WTC11 (cell line): ENCODE data around the gene RPTOR. TPM values are rescaled to one million over a fixed set of nuclear protein-coding genes. Genes with fewer than 3 reads are reported as not detected.
A peak's percentile ranks its signal among the peaks of the same experiment; 100 is the strongest.

Source experiments
- ATAC-seq: fragments of 200-7000 bp; cut with Tn5 transposase; 2 replicates; pipeline ENCODE4 v1.10.0; 2021; ENCODE audit warnings: mild to moderate bottlenecking, moderate library complexity
- CTCF ChIA-PET: fragments of 300-600 bp; sonication (Branson Sonifier 250); formaldehyde crosslinking; loops from one replicate; lab custom pipeline; 2021; ENCODE audit warnings: antibody characterized with exemption; lab: Charles Lee
- POLR2A ChIA-PET: fragments of 350-600 bp; sonication (Branson Sonifier 250); formaldehyde crosslinking; loops from one replicate; lab custom pipeline; 2021; ENCODE audit warnings: antibody characterized with exemption; lab: Charles Lee
- DNase-seq: peaks from one replicate; pipeline ENCODE4 v3.0.0; 2021; ENCODE audit warnings: low spot score
- H3K27ac Mint-ChIP-seq: 2 replicates; pipeline ENCODE4 v1.8.0; 2021; ENCODE audit warnings: mixed read lengths
- H3K27me3 Mint-ChIP-seq: 2 replicates; pipeline ENCODE4 v1.8.0; 2021; ENCODE audit warnings: low read depth, mild to moderate bottlenecking, moderate library complexity, mixed read lengths
- H3K36me3 Mint-ChIP-seq: 2 replicates; pipeline ENCODE4 v1.8.0; 2021; ENCODE audit warnings: mixed read lengths
- H3K4me1 Mint-ChIP-seq: 2 replicates; pipeline ENCODE4 v1.8.0; 2022; ENCODE audit warnings: mixed read lengths
- H3K4me3 Mint-ChIP-seq: 2 replicates; pipeline ENCODE4 v1.8.0; 2021; ENCODE audit warnings: mild to moderate bottlenecking, moderate library complexity, mixed read lengths
- H3K9me3 Mint-ChIP-seq: 2 replicates; pipeline ENCODE4 v1.8.0; 2021; ENCODE audit warnings: mixed read lengths
- CREB1 ChIP-seq: sonication (generic); formaldehyde crosslinking; IDR thresholded peaks from 2 replicates; pipeline ENCODE4 v1.8.0; 2023; ENCODE audit warnings: mild to moderate bottlenecking, missing genetic modification reagents
- FOXJ3 ChIP-seq: sonication (generic); formaldehyde crosslinking; IDR thresholded peaks from 2 replicates; pipeline ENCODE4 v1.9.0; 2021; ENCODE audit warnings: missing genetic modification reagents, mild to moderate bottlenecking, borderline replicate concordance
- GABPB1 ChIP-seq: sonication (generic); formaldehyde crosslinking; IDR thresholded peaks from 2 replicates; pipeline ENCODE4 v1.8.1; 2023; ENCODE audit warnings: mild to moderate bottlenecking, missing genetic modification reagents
- NFE2L1 ChIP-seq: sonication (generic); formaldehyde crosslinking; IDR thresholded peaks from 2 replicates; pipeline ENCODE4 v1.8.1; 2023; ENCODE audit warnings: missing genetic modification reagents
- NR3C1 ChIP-seq: sonication (generic); formaldehyde crosslinking; conservative IDR thresholded peaks from 2 replicates; pipeline ENCODE4 v1.8.1; 2023; ENCODE audit warnings: low read depth, mild to moderate bottlenecking, missing genetic modification reagents
- TCF7 ChIP-seq: sonication (generic); formaldehyde crosslinking; IDR thresholded peaks from 2 replicates; pipeline ENCODE4 v1.8.0; 2022; ENCODE audit warnings: mild to moderate bottlenecking, low read depth, missing genetic modification reagents, moderate library complexity
- ZNF263 ChIP-seq: sonication (generic); formaldehyde crosslinking; IDR thresholded peaks from 2 replicates; pipeline ENCODE4 v1.8.1; 2022; ENCODE audit warnings: low read depth, mild to moderate bottlenecking, moderate library complexity, missing genetic modification reagents
- total RNA-seq: library from RNA; stranded (reverse); gene quantifications from 3 replicates; pipeline ENCODE4 v1.2.3, GENCODE V29; 2021
- TF ChIP-seq, protein P1 (sequence below): fragments of 250-450 bp; sonication (Bioruptor Pico); IDR thresholded peaks from 2 replicates; pipeline ENCODE4 v1.9.0; 2021; ENCODE audit warnings: moderate library complexity, mild to moderate bottlenecking, inconsistent platforms, borderline replicate concordance
- TF ChIP-seq, protein P2 (sequence below): sonication (generic); formaldehyde crosslinking; IDR thresholded peaks from 2 replicates; pipeline ENCODE4 v1.8.1; 2022; ENCODE audit warnings: low read depth, mild to moderate bottlenecking, moderate library complexity, missing genetic modification reagents, borderline replicate concordance
- TF ChIP-seq, protein P3 (sequence below): sonication (generic); formaldehyde crosslinking; IDR thresholded peaks from 2 replicates; pipeline ENCODE4 v1.8.0; 2023; ENCODE audit warnings: mild to moderate bottlenecking, missing genetic modification reagents
- TF ChIP-seq, protein P4 (sequence below): fragments of 250-450 bp; sonication (Bioruptor Pico); IDR thresholded peaks from 2 replicates; pipeline ENCODE4 v1.9.0; 2021; ENCODE audit warnings: mild to moderate bottlenecking
- TF ChIP-seq, protein P5 (sequence below): fragments of 200-600 bp; IDR thresholded peaks from 2 replicates; pipeline ENCODE4 v1.8.0; 2022; ENCODE audit warnings: antibody characterized with exemption
- TF ChIP-seq, protein P6 (sequence below): sonication (generic); formaldehyde crosslinking; IDR thresholded peaks from 2 replicates; pipeline ENCODE4 v1.8.1; 2023; ENCODE audit warnings: mild to moderate bottlenecking, missing genetic modification reagents
- TF ChIP-seq, protein P7 (sequence below): sonication (generic); formaldehyde crosslinking; conservative IDR thresholded peaks from 2 replicates; pipeline ENCODE4 v1.8.1; 2023; ENCODE audit warnings: mild to moderate bottlenecking, low read depth, missing genetic modification reagents, moderate library complexity
- TF ChIP-seq, protein P8 (sequence below): sonication (generic); formaldehyde crosslinking; IDR thresholded peaks from 2 replicates; pipeline ENCODE4 v1.8.0; 2022; ENCODE audit warnings: mild to moderate bottlenecking, missing genetic modification reagents

RPTOR gene
- total RNA-seq, 1 experiment from 2014 or later = 41.0 TPM

DNA sequence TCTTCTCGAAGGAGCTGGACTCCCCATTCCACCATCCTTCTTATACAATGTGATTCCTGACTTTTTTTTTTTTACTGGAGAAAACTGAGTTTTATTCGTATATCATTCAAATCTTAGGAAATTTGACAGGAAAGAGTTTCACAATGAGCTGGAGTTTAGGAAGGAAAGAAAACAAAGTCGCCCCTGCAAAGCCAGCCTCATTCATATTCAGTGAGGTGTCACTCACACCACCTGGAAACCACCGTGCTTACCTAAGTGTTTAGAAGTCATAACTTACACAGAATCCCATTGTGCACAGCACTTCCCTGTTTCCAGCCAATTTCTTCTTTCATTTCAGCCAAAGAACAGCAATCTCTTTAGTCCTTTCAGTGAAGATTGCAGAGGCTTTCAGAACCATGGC lies 356.7 kb downstream of the RPTOR start:
- ChIA-PET POLR2A (no interaction called here), CTCF (interaction anchor here (1.3 kb wide), 1 partner anchor 35 kb away, joined by 4 read pairs; no protein-coding TSS in a partner anchor)
- TF ChIP-seq NFE2L1 (CRISPR knock-in tag) = no peak
- no peak for TF ChIP-seq NR3C1 (CRISPR knock-in tag)
- no peak for TF ChIP-seq TCF7 (CRISPR knock-in tag)
- TF ChIP-seq FOXJ3 (CRISPR knock-in tag) = no peak
- TF ChIP-seq, protein P1, sequence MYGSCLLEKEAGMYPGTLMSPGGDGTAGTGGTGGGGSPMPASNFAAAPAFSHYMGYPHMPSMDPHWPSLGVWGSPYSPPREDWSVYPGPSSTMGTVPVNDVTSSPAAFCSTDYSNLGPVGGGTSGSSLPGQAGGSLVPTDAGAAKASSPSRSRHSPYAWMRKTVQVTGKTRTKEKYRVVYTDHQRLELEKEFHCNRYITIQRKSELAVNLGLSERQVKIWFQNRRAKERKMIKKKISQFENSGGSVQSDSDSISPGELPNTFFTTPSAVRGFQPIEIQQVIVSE (CRISPR knock-in tag) = no peak
- TF ChIP-seq, protein P2, sequence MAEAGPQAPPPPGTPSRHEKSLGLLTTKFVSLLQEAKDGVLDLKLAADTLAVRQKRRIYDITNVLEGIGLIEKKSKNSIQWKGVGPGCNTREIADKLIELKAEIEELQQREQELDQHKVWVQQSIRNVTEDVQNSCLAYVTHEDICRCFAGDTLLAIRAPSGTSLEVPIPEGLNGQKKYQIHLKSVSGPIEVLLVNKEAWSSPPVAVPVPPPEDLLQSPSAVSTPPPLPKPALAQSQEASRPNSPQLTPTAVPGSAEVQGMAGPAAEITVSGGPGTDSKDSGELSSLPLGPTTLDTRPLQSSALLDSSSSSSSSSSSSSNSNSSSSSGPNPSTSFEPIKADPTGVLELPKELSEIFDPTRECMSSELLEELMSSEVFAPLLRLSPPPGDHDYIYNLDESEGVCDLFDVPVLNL (CRISPR knock-in tag) = no peak
- no peak for TF ChIP-seq ZNF263 (CRISPR knock-in tag)
- TF ChIP-seq, protein P3, sequence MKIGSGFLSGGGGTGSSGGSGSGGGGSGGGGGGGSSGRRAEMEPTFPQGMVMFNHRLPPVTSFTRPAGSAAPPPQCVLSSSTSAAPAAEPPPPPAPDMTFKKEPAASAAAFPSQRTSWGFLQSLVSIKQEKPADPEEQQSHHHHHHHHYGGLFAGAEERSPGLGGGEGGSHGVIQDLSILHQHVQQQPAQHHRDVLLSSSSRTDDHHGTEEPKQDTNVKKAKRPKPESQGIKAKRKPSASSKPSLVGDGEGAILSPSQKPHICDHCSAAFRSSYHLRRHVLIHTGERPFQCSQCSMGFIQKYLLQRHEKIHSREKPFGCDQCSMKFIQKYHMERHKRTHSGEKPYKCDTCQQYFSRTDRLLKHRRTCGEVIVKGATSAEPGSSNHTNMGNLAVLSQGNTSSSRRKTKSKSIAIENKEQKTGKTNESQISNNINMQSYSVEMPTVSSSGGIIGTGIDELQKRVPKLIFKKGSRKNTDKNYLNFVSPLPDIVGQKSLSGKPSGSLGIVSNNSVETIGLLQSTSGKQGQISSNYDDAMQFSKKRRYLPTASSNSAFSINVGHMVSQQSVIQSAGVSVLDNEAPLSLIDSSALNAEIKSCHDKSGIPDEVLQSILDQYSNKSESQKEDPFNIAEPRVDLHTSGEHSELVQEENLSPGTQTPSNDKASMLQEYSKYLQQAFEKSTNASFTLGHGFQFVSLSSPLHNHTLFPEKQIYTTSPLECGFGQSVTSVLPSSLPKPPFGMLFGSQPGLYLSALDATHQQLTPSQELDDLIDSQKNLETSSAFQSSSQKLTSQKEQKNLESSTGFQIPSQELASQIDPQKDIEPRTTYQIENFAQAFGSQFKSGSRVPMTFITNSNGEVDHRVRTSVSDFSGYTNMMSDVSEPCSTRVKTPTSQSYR (CRISPR knock-in tag) = no peak
- TF ChIP-seq GABPB1 (CRISPR knock-in tag) = no peak
- TF ChIP-seq, protein P4, sequence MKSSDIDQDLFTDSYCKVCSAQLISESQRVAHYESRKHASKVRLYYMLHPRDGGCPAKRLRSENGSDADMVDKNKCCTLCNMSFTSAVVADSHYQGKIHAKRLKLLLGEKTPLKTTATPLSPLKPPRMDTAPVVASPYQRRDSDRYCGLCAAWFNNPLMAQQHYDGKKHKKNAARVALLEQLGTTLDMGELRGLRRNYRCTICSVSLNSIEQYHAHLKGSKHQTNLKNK = no peak
- DNase-seq = no peak
- Mint-ChIP-seq H3K27me3 (no peaks in the 10 kb centered on the region), H3K4me1 (no peaks in the 10 kb centered on the region), H3K4me3 (no peak overlapping the region), H3K27ac (no peak overlapping the region), H3K9me3 (no peaks in the 10 kb centered on the region), H3K36me3 (0 out of 2 replicates have a peak, but pooled peaks cover 4% of the 10 kb centered on the region)
- no peak for ATAC-seq

DNA sequence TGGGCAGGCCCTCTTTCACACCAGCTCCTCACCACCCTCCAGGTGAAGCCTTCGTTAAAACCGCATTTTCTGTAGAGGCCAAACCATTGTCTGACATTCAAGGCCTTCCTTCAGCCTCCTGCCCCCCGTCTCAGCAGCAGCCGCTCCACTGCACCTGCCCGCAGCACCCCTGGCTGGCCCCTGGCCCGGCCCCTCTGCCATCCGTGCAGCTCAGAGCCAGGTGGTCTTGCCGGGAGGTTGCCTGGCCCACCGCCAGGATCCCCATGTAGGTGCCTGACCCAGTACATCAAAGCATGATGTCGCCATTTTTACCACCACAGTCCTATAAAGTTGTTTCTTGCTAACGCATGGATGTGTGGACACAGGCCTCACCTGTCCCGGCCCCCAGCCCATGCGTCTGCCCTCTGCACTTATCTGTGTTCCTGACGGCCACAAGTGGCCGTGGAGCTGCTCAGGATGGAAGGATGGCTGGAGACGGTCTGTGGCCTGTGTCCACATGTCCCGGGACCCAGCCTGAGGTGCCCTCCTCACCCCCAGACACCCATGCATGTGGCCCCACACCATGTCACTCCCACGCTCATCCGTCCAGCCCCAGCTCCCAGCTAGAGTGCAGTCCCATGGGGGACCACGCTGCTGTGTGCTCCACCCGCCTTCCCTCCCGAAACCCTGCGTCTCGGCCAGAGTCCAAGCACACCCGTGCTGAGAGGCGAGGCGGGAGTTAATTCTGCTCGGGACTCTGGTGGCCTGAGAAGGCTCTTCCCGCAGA lies 357.7 kb downstream of the RPTOR start:
- Mint-ChIP-seq H3K4me3 (no peak overlapping the region), H3K36me3 (0 out of 2 replicates have a peak, but pooled peaks cover 4% of the 10 kb centered on the region), H3K4me1 (no peaks in the 10 kb centered on the region), H3K27me3 (no peaks in the 10 kb centered on the region), H3K27ac (peak overlapping the region; percentile 65; the same call in 1 of the 2 replicates), H3K9me3 (no peaks in the 10 kb centered on the region)
- CTCF ChIA-PET = no interaction called here
- ATAC-seq (no peak), DNase-seq (no peak)
- POLR2A ChIA-PET = no interaction called here
- TF ChIP-seq, protein P5, sequence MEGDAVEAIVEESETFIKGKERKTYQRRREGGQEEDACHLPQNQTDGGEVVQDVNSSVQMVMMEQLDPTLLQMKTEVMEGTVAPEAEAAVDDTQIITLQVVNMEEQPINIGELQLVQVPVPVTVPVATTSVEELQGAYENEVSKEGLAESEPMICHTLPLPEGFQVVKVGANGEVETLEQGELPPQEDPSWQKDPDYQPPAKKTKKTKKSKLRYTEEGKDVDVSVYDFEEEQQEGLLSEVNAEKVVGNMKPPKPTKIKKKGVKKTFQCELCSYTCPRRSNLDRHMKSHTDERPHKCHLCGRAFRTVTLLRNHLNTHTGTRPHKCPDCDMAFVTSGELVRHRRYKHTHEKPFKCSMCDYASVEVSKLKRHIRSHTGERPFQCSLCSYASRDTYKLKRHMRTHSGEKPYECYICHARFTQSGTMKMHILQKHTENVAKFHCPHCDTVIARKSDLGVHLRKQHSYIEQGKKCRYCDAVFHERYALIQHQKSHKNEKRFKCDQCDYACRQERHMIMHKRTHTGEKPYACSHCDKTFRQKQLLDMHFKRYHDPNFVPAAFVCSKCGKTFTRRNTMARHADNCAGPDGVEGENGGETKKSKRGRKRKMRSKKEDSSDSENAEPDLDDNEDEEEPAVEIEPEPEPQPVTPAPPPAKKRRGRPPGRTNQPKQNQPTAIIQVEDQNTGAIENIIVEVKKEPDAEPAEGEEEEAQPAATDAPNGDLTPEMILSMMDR = no peak
- TF ChIP-seq, protein P6, sequence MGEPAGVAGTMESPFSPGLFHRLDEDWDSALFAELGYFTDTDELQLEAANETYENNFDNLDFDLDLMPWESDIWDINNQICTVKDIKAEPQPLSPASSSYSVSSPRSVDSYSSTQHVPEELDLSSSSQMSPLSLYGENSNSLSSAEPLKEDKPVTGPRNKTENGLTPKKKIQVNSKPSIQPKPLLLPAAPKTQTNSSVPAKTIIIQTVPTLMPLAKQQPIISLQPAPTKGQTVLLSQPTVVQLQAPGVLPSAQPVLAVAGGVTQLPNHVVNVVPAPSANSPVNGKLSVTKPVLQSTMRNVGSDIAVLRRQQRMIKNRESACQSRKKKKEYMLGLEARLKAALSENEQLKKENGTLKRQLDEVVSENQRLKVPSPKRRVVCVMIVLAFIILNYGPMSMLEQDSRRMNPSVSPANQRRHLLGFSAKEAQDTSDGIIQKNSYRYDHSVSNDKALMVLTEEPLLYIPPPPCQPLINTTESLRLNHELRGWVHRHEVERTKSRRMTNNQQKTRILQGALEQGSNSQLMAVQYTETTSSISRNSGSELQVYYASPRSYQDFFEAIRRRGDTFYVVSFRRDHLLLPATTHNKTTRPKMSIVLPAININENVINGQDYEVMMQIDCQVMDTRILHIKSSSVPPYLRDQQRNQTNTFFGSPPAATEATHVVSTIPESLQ (CRISPR knock-in tag) = no peak
- TF ChIP-seq, protein P4 = no peak
- TF ChIP-seq, protein P7, sequence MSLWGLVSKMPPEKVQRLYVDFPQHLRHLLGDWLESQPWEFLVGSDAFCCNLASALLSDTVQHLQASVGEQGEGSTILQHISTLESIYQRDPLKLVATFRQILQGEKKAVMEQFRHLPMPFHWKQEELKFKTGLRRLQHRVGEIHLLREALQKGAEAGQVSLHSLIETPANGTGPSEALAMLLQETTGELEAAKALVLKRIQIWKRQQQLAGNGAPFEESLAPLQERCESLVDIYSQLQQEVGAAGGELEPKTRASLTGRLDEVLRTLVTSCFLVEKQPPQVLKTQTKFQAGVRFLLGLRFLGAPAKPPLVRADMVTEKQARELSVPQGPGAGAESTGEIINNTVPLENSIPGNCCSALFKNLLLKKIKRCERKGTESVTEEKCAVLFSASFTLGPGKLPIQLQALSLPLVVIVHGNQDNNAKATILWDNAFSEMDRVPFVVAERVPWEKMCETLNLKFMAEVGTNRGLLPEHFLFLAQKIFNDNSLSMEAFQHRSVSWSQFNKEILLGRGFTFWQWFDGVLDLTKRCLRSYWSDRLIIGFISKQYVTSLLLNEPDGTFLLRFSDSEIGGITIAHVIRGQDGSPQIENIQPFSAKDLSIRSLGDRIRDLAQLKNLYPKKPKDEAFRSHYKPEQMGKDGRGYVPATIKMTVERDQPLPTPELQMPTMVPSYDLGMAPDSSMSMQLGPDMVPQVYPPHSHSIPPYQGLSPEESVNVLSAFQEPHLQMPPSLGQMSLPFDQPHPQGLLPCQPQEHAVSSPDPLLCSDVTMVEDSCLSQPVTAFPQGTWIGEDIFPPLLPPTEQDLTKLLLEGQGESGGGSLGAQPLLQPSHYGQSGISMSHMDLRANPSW (CRISPR knock-in tag) = no peak
- no peak for TF ChIP-seq CREB1 (CRISPR knock-in tag)
- TF ChIP-seq, protein P8, sequence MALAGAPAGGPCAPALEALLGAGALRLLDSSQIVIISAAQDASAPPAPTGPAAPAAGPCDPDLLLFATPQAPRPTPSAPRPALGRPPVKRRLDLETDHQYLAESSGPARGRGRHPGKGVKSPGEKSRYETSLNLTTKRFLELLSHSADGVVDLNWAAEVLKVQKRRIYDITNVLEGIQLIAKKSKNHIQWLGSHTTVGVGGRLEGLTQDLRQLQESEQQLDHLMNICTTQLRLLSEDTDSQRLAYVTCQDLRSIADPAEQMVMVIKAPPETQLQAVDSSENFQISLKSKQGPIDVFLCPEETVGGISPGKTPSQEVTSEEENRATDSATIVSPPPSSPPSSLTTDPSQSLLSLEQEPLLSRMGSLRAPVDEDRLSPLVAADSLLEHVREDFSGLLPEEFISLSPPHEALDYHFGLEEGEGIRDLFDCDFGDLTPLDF (CRISPR knock-in tag) = no peak
